NCI-H128 (cell line): ENCODE data around the gene HELT.
A peak's percentile ranks its signal among the peaks of the same experiment; 100 is the strongest.

ENCODE experiments used
- DNase-seq: peaks from one replicate; lab custom pipeline; 2025; ENCODE audit not compliant: unreplicated experiment; lab: John Stamatoyannopoulos, UW

Gene HELT

DNA sequence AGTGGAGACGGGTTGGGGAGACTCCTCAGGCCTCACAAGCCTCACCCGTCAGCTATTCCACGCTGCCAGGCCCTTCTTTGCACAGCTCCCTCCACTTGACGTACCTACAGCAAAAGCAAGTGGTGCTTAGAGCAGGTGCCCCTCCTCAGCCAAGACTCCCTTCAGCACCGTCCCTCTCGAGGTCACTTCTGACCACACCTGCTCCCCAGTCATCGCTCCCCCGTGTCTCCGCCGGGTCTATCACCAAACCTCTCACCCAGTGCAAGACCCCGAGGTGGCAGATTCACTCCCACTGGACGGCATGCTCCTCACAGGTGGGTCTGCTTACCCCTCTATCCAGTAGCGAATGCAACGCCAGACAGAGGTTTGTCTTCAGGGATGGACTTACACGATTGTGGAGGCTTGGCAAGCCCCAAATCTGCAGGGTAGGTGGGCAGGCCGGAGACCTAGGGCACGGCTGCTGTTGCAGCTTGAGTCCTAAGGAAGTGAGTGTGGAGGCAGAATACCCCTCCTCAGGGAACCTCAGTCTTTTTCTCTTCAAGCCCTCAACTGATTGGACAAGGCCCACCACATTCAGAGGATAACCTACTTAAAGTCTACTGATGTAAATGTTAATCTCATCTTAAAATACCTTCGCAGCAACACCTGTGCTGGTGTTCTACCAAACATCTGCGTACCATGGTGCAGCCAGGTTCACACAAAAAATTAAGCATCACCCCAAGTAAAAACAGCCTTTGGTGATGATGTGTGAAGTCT, 14.5 kb upstream of the HELT start:
- DNase-seq, result no peak

DNA sequence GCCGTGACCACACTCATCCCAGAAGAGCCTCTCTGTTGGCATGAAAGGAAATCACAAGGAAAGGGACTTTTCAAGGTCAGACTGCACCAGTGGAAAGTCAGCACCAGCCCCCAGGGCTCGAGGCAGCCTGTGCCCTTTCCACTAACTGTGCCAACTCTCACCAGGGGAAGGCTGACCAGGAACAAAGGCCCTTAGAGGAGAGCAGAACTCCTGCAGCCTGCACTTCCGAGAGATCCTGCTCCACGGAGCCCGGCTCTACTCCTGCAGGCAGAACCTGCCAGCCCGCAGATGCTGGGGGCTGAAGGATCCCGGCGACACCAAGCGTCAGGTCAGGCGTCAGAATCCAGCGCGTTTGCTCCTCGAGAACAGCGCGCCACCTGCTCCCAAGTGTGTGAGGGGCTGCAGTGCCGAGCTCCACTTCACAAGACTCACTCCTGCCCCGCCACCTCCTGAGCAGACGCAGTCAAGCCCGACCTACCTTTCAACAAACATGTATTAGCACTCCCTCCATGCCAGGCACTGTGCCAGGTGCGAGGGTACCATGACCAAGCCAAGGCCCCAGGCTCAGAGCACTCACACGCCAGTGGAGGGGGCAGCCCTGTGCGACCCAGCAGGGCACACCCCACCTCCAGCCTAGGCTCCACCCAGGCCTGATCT, 13.6 kb upstream of the HELT start:
- peak; percentile 69 for DNase-seq

DNA sequence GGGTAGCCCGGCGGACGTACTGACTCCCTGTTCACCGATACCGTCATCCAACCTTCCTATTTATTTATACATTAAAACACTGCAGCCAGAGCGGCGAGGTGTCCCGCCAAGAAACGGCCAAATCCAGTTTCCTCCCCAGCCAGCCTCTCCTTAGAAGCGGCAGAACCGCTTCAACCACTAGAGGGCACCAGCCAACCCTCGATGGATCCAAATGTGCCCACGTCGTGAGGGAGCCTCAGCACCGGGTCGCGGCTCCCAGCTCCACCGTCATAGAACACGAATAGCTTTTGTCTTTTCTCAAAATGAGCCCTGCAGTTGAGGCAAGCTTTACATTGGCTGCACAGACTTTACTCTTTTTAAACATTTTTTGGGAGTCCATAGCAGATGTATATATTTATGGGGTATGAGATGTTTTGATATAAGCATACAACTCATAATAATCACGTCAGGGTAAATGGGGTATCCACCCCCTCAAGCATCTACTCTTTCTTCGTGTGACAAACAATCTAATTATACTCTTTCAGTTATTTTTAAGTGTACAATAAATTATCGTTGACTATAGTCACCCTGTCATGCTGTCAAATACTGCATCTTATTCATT, 13.0 kb upstream of the HELT start:
- peak; percentile 69 for DNase-seq

DNA sequence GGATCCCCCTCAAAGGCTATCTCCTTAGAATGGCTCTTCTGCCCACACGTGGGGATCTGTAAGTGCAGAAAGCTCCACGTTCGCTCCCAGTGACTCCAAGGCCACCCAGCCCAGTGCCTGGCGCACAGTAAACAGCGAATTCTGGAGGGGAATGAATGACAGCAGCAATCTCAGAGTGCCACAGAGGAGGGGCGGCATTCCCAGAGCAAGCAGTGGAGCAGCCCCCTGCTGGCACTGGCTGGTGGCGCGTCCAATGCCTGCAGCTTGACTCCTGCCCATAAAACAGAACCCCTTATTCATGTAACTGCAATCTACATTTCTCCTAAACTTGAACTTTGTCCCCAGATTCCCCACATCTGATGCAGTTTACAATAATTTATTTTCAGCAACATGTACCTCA, 6.9 kb upstream of the HELT start:
- no peak for DNase-seq

DNA sequence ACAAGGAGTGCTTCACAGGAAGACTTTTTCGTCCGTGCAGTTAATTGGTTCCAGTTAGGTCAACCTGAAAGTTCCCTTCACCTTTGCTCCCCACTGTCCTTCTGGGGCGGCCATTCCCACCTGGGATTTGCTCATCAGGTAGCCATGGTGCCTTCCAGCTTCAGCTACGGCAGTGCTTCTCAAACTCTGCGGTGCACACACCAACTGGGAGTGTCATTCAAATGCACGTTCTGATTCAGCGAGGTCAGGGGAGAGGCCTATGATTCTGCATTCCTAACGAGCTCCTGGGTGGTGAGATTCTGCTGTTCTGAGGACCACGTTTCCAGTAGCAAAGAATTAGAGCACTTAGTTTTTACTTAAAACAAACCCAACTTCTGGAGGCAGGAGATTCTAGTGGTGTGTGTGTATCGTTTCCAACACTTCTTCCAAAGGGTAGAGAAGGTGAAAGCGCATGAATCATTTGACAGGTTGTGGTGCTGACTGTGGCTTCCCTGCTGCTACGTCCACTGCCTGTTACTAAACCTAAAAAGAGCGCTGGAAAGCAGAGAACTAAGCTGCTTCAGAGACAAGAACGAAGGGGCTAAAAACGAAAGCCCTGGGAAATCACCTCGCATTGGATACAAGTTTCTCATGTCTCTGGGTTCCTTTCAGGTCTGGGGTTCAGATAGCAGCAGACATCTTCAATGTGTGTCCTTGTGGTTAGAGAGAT, 4.7 kb upstream of the HELT start:
- DNase-seq, result no peak

DNA sequence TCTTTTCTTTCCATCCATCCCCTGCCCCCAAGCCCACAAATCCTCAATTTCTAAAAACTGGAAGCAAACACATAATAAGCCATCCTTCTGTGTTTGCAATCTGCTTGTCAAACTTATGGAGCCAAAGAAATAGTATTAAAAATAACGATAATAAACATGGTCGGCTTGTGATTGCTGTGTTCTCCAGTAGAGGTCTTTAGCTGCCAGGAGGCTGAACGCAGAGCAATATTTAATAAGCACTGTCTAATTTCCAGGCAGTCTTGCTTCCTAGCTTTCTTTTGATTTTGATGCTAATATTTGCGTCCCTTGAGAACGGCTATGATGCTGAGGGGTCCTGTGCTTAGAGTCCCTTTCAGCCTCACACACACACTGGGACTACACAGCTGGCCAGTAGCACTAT, 3.2 kb upstream of the HELT start:
- no peak for DNase-seq

DNA sequence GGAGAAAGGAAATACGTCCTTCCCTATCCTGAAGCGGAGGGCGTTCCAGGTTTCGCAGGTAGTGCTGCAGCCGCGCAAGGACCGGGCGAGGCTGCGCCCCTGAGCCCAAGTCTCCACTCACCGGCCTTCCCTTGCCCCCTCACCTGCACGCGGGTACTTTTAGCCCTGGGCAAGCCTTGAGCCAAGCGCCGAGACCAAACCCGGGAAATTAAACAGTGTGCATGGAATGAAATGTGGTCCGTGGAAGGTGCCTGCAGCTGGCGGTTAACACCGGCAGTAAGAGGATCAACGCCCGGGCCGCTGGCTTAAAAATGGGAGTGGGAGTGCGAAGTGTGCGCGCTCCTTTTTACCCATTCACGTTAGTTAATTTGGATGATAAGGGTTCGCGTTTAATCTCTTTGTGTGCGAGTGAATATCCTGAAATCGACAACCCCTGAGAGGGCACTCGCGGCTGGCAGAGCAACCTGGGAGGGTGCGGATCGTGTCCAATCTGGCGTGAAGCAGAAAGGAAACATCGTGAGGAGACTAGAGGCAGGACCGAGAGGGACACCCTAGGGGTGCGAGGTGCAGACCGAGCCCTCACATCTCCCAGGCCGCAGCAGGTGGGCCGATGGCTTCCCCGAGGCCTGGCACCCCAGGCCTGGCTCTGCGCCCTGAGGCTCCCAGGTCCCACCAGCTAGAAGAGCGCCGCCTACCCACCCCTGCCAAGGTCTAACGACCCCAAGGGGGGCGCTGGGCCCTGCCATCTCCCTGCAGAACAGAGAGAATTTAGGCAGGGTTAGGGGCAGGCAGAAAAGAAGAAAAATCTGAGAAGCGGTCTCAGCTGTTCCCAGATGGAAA, 2.0 kb upstream of the HELT start:
- DNase-seq, result no peak

DNA sequence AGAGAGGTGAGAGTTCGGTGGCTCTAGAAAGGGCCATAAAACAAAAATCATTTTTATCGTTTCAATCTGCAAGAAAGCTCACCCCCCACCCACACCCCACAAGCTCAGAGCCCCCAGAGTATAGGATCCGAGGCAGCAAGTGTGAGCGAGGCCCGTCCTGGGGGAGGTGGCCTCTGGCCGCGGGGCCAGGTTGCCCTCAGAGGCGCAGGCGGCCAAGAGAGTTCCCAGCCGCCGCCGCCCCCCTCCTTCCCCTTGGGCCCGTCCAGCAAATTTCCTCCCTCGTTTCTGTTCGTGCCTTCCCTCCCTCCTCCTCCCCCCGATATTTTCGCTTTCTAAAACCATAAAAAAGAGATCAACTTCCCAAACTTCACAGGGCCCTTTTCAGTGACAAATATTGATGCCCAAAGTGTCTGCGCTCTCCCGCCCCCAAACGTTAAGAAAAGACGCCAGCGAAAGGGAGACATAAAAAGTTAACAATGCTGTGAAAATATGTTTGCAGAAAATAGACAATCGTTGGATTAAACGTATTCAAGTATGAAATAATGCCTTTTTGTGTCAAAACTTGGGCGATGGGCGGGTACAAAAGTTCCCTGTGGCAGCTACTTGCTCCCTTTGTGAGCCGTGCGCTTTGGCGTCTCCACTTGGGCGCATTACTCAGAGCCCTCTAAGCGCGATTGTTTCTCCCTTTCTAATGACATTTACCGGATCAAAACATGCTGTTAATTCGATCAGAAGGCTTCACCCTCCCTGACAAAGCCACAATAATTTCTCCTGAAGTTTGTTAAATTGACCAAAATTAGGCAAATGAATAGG, 1.1 kb upstream of the HELT start:
- no peak for DNase-seq

DNA sequence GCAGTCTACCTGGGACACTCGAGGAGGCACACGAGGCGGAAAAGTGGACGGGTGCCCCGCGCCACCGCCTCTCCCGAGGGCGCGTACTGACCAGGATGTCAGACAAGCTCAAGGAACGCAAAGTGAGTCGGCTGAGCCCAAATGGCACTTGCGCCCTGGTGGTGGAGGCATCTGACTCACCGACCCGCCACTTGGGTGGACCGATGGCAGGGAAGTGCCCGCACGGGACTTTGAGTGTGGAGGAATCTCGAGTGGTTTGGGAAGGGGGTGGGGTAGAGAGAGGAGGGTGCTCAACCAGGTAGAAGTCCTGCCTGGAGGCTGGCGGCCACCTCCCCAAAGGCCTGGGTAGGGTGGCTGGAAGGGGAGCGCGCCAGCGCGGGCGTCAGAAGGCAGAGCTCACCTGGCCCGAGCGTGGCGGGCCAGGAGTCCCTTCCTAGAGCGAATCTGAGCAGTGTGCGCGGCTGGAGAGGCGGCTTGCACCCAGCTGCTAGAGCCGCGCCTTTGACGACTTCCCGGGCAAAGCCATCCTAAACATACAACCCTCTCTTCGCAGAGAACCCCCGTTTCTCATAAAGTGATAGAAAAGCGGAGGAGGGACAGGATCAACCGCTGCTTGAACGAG, 655 bp downstream of the HELT start:
- no peak for DNase-seq

DNA sequence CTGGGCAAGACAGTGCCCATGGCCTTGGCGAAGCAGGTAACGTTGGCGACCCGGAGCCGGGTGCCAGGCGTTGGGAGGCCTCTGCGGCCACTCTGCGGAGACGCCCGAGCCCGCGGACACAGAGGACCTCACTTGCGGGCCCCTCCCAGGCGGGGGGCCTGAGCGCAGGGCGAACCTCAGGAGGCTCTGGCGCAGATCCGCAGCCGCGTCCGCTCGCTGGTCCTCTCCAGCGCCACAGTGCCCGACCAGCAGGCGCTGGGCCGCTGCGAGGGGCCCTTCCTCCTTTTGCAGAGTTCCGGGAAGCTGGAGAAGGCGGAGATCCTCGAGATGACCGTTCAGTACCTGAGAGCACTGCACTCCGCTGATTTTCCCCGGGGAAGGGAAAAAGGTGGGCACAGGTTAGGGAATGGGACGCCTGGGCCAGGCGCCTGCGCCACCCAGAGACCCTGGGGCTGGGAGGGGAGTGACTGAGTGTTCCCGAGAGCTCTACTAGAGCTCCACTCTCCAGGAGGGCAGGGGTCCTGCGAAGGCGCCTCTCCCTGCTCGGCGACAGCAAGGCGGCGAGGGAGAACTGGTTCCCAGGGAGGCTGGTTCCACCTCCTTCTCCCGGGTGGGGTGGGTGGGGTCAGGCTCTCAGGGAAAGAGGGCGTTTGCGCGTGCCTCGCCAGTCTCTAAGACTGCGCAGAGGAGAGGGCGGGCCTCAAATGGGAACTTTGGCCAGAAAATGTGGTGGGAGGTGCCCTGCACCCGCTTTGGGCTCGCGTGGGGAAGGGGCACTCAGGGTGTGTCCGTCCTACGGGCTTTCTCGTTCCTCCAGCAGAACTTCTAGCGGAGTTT, 1.4 kb downstream of the HELT start:
- no peak for DNase-seq

DNA sequence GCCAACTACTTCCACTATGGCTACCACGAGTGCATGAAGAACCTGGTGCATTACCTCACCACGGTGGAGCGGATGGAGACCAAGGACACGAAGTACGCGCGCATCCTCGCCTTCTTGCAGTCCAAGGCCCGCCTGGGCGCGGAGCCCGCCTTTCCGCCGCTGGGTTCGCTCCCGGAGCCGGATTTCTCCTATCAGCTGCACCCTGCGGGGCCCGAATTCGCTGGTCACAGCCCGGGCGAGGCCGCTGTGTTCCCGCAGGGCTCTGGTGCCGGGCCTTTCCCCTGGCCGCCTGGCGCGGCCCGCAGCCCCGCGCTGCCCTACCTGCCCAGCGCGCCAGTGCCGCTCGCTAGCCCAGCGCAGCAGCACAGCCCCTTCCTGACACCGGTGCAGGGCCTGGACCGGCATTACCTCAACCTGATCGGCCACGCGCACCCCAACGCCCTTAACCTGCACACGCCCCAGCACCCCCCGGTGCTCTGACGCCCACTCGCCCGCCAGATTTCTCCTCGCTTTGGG, 2.1 kb downstream of the HELT start:
- no peak for DNase-seq

DNA sequence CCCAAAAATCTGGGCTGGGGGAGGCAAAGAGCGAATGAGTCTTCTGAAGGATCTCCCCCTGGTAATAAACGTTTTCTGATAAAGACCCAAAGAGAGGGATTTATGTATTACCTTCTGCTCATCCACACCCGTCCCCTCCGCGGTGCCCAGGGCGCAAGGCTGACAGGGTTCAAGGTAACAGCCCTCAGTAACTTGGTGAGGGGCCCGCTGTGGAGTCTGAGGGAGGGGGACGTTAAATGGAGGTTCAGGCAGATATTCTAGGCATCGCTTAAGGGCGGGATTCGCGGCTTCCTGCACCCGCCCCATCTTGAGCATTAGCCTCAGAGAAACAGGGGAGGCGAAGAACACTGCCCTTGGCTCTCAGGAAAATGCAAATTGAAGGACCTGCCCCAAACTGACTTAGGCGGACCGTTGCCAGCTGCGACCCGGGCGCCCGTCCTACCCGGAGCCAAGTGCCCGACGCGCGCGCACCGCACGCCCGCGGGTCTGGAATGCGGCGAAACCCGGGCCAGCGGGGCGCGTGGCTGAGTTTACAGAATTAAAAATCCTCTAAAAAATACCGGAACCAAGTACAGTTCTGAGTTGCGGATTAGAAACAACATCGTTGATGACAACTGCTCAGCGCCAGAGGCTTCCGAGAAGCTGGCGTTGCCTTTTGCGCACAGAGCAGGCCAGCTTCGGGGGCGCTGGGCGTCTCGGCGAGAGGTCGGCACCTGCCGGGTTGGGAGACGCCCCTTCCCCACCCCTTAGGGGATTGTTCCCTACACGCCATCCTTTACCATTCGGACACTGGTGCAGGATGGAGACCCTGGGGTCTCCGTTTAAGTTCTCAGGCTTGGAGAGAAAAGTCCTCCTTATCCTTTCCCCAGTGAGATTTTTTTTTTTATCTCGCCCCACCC, 2.8 kb downstream of the HELT start:
- DNase-seq, result no peak

DNA sequence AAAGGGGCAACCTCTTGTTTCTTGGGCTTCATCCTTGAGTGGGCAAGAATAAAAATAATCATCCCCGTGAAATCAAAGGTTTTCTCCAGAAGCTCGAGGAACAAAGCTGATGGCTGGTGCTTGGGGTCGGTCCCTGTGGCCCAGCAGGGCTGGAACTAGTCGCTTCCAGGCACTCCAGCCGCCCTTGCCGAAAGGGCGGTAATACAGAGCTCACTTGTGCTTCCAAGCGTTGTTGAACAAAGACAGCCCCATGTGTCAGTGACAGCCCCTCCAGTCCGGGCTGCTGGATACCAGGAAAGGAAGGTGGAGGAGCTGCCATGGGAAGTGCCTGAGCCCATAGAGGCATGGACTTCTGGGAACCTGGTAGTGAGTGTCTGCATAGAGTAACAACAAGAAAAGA, 5.2 kb downstream of the HELT start:
- DNase-seq, result no peak

DNA sequence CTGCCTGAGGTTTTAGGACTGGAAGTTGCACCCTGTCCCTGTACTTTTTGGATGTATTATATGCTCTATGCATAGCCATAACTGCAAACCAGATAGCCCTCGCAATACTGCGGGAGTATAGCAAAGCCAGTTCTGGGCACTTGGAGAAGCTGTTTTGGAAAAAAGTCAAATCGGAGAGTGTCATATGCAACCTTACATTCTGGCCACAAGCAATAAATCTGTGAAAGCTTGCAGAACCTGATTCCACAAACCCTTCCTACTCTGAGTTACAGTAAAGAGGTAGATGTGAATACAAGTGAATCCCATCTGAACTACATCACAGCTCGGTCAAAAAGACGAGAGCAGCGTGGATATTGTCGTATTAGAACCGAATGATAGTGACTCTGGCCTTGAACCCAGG, 10.3 kb downstream of the HELT start:
- DNase-seq, result no peak

DNA sequence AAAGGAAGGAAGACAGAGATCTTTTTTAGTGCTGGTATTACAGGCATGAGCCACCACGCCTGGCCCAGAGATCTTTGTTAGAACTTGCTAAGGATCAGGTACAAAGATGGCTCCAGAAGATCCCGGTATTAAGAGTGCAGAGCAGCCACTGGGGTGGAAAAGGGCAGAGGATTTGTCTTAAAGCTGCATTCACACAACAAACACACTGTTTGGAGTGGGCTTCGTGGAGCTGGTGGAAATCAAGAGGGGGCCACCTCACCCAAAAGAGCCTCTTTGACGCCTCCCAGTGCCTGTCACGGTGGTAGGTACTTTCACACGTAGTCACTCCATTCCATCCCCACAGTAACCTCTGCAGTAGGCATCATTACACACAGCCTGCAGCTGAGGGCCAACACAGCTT, 13.3 kb downstream of the HELT start:
- no peak for DNase-seq

DNA sequence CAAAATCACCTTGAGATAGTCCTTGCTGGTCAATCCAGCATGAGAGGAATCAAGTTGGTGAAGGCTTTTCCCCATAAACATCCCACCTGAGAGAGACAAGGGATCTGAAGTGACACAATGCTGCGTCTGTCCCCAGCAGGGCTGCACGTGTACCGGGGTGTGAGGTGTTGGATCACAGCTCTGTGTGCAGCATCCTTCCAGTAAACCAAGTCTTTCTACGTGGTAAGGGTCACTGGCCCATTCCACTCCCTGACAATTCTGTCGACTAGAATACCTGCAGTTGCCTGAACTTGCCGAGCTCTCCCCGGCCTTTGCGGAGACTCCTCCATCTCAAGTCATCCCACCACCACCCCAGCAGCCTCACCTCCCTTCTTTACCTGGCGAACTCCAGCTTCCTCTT, 14.8 kb downstream of the HELT start:
- no peak for DNase-seq

DNA sequence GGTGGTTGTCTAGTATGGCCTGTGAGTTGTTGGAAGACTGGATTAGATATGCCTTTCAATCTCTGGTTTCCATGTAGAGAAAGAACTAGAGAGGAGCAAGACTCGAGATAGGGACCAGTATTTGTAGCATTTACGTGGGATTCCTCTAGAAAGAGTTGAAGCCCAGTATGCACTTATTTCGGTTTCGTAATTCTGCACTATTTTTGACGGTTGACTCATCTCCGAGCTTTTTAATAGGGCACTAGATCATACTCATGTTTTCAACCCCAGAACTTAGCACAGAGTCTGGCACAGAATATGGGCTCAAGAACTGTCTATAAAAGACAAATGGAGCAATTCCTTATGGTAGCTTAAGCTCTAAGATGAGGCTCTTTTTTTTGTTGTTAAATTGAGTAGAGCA, 15.7 kb downstream of the HELT start:
- DNase-seq, result no peak

DNA sequence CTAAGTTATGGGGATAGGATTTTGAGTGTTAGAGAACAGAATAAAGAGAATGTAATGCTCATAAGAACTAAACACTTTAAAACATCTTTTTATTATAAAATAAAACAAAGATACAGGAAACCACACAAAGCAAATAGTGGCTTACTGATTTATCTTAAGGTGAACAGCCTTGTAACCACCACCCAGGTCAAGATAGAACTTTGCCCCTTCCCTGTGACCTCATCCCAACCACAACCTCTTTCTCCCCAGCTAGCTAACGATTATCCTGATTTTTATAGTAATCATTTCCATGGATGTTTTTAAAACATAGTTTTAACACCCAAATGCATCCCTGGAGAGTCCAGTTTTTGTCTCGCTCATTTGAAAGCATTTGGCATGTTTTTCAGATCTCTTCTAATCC, 17.0 kb downstream of the HELT start:
- no peak for DNase-seq
